HG03108 (cell line): ENCODE measurements around the gene CFAP77.

Experiments used
- ATAC-seq: cut with Tn5 transposase; IDR thresholded peaks from one replicate; pipeline ENCODE4 v1.9.1; 2021; ENCODE audit warnings: moderate library complexity; ENCODE audit not compliant: unreplicated experiment

Gene CFAP77

DNA sequence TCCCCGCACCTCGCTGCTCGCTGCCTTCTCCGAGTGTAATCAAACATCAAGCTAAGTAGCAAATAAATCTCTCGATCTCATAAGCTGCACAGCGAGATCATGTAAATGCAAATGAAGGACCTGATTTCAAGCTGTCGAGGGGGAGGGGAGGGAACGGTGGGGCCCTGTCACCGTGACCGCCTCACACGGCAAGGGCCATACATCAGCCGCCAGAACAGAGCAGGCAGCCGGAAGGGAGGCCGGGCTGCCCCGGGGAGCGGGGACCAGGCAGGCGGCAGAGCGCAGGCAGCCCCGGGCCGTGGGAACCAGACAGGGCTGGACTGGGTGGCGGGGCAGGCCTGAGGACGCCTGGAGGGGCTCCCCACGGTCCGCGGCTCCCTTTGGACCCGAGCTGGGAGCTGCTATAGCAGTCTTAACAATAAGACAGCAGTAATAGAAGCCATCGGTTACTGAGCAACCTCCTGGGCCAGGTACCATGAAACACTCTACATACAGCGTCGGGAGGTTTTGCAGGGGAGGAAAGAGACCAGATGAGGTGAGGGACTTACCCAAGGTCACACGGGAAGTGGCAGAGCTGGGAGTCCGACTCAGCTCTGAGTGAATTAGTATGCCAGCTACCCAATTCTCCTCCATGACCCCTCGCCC is 76.8 kb downstream of the CFAP77 start:
- ATAC-seq, result no peak

DNA sequence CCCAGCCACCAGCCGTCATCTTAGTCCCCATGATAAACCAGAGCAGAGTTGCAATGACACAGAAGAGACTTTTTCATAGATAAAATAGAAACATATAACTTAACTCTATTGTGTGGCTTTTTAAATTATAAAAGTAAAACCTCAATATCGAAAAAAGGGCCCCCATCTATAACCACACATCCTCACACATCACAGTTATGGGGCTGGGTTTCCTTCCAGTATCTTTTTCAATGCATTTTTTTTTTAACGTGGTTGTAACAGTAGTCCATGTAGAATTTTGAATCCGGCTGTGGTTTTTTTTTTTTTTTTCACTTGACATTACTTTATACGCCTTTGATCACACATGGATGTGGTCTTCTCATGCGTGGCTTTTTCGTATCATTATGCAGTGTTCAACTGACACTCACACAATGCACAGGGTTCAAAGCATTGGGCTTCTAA is 77.4 kb downstream of the CFAP77 start:
- no peak for ATAC-seq

DNA sequence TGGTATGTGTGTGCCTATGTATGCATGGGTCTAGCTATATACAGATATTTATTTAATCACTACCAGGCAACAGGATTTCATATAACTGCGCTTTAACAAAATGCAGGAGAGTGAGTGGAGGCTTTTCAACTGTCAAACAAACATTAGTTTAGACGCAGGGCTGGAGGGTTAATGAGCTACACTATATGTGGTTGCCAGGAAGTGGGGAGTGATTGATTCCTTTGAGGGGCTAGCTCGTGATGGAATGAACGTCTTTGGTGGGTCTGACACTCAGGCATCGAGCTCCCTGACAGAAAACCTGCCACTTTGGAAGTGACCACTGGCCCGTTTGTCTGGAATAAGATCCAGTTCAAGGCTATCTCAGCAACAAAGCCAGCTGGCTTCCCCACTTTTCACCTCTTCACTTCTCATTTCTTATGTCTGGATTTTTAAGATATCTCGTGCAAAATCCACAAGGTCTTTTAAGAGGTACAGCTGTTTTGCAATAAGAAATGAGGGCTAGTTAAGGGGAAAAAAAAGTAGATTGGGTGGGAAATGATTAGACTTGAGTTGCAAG is 78.0 kb downstream of the CFAP77 start:
- no peak for ATAC-seq

DNA sequence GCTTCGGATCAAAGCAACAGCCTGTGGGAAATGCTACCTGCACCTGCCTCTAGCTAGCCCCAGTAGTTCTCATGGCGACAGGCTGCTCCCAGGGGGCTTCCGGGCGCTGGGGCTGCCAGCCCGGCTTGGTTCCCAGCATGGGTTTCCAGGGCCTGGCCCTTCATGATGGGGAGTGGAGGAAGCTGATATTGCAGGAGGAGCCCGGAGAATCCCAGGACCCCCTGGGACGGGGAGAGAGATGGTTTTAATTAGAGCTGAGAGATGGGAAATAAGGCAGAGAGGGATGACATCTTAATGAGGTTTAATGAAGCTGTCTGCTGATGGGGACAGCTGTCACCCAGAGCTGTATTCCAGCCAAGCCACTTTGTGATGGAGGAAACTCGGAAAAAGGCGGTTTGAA is 78.6 kb downstream of the CFAP77 start:
- no peak for ATAC-seq

DNA sequence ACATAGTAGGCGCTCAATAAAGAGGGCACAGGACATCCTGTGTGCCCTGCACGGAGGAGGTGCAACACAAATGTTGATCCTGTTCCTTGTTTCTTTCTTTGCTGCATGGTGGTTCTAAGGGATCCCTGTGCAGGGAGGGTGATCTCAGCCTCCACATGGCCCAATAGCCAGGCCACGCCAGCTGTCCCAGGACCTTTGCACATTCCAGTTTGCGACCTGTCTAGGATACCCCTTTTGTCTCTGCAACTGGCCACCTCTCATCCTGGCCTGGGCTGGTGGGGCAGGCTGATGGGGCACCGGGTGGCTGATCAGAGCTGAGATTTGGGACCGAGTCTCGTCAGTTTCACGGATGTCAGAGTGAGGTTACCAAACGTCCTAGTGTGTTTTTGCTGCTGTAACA is 79.5 kb downstream of the CFAP77 start:
- ATAC-seq, result no peak

DNA sequence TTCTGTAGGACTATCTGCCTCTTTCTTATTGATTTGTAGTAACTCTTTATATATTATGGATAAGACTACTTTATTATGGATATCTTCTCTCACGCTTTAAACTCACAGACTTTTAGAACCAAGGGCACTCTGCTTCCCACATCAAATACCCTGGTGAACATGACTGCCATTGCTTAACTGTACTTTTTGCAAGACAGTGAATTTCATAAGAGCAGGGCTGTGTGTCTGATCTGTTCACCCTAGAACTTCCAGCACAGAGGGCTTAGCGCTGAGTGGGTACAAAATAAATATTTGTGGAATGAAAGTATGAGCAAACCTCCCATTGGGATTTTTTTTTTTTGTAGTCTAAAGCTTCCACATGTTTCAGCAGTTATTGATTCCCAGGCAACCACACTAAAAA is 84.8 kb downstream of the CFAP77 start:
- no peak for ATAC-seq

DNA sequence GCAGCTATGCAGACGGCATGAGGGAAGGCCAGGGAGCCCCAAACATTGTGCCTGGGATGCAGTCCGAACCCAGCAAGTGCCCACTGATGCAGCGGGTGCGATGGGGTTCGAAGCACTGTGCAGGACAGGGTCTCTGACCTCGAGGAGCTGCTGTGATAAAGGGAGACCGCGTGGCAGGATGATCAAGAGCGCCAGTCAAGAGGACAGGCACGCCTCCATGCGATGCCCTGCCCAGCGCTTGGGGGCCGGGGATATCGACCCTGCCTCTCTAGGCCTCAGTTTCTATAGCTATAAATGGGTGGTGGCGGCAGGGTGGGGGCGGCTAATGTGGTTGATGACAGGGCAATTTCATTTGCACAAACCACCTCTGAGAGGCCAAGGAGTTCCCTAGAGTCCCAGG is 87.7 kb downstream of the CFAP77 start:
- ATAC-seq, result no peak

DNA sequence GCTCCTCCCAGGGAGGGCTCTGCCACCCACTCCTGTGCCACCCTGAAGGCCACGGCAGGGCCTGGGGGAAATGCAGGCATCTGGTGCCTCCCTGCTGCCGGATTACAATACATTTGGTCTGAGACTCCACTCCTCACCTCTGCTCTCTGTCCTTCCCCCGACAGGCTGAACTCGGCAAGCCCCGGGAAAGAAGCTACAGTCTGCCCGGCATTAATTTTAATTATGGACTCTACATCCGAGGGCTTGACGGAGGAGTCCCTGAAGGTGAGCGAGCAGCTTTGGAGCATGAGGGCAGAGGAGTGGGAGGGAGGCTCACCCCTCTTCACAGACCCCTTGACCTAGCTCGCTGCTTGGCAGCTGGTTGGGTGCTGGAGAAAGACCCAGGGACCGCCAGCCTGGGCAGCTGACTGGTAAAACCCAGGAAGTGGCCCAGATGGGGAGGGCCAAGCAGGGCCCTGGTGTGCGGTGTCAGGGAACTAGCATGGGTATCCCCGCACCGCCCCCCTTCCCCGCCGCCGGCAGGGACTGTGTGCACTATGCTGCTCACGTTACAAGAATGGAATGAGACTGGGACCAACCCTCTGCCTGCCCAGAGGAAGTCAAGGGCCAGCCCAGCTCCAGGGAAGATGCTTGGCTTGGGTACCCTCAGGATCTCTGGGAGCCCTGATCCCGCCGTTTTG is 88.7 kb downstream of the CFAP77 start:
- no peak for ATAC-seq

DNA sequence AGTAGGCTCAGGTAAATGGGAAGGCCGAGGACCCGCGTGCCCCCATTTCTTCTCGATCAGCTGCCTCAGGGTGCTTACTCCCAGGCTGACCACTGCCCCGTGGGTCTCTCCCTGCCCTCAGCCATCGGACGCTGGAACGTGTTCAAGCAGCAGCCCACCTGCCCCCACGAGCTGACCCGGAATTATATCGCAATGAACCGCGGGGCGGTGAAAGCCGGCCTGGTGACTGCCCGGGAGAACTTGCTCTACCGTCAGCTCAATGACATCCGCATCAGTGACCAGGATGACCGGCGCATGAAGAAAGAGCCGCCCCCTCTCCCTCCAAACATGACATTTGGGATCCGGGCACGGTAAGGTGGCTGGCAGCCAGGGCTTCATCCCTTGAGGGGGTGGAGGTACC is 89.2 kb downstream of the CFAP77 start:
- no peak for ATAC-seq

DNA sequence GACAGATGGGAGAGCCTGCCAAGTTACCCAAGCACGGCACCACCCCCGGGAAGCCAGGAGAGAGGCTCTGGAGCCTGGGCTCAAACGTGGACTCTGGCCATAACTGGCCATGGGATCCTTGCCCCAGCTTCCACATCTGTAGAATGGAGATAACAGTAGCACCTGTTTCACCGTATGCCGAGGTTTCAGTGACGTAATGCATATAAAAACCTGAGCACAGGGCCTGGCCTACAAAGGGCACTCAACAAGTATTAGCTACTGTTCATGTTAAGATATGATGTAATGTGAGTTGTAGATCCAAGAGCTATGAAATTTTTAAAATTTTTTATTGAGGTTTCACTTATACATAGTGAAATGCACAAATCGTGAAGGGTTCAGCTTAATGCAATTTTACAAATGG is 90.2 kb downstream of the CFAP77 start:
- no peak for ATAC-seq

DNA sequence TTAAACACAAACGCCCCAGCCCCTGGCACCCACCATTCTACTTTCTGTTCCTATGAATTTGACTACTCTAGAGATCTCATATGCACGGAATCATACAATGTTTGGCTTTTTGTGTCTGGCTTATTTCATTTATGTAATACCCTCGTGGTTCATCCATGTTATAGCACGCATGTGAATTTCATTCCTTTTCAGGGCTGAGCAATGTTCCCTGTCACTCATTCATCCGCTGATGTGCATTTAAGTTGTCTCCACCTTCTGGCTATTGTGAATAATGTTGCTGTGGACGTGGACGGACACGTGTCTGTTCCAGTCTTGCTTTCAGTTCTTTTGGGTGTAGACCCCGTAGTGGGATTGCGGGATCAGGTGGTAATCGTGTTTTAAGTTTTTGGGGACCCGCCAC is 92.5 kb downstream of the CFAP77 start:
- no peak for ATAC-seq

DNA sequence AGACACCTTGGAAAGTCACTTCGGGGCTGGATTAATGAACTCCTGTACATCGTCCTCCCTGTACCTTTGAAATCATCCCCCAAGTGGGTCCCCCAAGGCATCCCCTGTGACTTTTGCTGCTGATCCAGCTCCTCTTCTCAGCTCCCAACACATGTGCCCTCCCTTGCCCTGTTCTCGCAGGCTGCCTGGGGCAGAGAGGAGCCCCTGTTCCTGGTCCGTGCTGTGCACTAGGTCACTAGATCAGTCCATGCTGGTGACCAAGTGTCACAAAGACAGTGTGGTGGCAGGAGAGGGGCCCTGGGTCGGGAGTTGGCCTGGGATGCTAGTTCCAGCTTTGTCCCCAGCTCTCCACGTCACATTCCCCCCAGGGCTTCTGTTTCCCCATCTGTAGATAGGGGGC is 93.1 kb downstream of the CFAP77 start:
- no peak for ATAC-seq

DNA sequence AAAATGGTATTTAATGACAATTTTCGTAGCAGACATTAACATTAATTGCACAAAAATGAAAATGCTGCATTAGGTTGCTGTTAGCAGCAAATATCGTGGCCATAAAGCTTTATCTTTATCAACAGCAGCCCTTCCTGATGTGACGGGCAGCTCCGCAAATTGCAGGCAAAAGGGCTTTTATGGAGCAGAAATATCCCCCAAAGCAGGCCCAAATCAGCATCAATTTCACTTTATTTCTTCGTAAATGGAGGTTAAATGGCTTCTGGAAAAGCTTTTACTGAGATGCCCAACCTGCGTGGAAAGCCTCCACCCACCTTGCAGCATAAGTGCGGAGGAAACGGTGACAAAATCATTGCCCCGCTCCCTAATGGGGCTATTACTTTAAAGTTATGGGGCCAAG is 94.5 kb downstream of the CFAP77 start:
- ATAC-seq, result no peak

DNA sequence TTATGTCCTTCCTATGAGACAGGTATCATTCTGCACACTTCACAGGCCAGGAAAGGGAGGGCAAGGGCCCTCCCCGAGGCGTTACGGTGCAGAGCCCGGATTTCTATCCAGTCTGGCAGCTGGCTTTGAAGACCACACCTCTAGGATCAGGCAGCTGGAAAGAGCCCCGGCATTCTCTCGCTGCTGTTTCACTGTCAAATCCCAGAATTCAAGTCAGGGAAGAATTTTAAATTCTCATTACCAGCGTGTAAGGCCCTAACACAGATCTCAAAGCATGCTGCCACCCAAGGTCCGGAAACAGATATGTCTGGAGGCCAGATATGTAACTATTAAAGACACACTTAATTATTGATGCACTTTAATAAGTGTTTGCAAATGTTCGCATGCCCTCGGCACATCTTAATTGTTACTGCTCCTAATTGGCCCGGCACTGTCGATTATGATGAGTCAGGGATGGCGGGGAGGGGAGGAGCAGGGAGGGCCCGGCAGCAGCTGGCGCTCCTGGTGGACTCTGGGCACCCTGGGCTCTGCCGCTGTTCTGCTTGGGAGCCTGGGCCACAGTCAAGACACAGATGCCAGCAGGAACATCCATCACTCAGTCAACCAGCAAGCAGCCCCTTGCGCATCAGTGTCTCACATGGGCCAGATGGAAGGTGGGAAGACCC is 96.1 kb downstream of the CFAP77 start:
- ATAC-seq, result no peak

DNA sequence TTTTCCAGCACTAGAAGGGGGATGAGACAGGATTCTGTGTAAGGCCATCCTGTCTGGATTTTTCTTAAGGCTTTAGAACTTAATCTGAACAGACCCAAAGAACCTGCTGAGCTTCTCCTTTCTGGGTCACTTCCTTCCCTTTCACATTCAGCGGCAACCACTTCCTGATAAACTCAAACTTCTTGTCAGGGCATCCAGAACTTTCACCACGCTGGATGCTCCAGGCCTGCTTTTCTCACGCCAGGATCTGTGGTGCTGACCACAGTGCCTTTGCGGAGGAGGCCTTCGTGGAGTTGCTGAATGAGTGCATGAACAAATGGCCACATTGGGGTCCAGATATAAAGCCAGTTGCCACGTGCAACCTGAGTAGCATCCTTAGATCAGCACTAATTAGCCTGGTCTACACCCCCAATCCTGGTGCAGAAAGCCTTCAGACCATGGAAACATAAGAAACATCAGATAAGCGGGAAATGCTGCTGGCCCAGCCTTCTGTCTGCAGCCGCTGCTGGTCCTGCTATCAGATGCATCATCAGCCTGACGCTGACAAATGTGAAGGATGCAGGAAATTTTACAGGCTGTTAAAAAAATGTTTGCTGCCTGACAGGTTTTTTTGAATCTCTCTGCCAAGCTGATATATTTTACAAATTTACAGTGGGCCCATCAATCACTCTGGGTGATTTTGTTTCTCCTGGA is 97.1 kb downstream of the CFAP77 start:
- ATAC-seq, result no peak

DNA sequence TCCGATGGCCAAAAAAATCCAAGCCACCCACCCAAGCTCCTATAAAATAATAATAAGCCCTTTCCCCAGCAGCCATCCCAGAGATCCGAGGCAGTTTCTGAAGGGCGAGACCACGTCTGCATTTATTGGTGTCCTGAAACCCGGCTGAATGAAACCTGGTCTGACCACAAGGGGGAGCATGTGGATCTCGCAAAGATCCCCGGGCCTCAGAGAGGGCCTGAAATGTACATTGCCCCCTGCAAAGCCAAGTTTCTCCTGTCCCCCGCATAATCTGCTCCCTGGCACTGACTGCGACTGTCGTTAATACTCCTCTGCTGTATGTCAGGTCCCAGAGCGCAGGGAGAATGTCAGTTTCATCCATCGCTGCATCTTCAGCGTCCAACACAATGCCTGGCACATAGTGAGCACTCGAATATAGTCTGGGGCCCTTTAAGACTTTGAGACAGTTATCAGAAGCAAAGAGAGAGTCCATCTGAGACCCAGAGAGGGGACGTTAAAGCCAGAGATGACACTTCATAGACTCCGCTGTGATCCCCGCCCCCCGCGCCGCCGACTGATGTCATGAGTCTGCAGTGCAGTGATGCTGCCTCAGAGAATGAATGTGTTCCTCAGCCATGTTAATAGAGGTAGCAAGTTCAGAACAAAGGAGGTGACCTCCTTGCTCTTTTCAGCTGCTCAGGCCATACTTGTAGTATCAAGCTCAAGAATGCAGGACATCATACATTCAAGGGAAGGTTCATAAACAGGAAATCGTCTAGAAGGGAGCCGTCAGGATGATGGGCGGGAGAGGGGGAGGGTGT is 97.9 kb downstream of the CFAP77 start:
- no peak for ATAC-seq

DNA sequence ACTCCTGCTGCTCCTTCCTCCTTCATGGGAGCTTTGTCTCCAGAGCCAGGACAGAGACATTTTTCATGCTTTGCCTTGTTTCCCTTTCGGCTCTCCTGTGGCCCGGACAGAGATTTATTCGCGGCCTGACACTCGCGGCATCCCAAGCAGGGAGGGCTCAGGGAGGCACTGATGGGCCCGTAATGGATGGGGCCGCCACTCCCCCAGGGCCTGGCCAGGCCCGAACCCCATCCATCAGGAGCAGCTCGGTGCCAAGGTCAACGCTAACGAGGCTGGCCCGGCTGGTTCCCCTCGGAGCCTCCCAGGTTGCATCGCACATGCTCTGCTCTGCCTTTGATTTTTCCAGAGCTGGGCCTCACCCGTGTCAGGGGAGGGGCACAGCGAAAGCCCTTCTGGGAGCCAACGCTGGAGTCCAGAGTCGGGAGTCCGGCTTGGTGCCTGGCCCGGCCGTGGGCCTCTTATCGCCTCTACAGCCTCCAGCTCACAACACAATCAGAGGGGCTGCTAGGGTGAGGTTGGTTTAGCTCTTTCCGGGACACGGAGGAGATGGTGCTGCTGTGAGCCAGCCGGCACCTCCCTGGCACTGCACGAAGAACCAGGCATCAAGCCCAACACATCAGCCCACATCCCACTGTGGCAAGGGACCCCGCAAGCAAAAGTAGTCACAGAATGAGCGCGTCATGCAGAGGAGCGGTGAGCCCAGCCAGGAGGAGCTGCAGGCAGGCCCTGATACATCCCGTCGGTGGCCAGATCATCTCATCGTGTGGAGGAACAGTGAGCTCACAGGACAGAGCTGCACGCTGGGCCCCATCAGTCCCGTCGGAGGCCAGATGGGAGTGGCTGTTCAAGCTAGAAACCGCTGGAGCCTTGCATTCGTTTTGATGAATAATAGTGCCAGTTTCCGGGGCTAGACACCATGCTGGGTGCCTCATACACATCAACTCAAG is 100.2 kb downstream of the CFAP77 start:
- ATAC-seq, result no peak

DNA sequence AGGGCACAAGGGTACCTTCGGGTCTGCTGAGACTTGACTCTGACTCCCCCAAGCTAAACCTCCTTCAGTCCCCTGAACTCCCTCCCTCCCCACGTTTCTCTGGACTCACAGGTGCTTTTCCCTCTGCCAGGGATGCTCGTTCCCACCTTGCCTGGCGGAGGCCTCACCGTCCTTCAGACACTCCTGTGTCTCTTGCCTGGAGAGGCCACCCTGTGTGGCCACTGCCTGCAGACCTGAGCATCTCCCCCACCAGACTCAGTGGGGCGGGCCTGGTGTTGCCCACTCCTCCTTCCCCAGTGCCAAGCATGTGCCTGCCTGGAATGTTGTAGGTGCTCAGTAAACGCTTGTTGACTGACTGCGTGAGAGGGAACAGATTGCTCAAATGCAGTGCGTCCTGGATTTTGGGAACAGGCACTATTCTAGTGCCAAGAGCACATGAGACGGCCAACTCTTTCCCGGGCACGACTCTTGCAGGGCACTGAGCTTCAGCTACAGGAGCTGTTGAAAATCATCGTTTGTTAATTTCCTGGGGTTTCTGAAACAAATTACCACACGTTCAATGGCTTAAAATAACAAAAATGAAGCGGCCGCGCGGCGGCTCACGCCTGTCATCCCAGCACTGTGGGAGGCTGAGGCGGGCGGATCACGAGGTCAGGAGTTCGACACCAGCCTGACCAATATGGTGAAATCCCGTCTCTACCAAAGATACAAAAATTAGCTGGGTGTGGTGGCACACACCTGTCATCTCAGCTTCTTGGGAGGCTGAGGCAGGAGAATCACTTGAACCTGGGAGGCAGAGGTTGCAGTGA is 101.4 kb downstream of the CFAP77 start:
- no peak for ATAC-seq

DNA sequence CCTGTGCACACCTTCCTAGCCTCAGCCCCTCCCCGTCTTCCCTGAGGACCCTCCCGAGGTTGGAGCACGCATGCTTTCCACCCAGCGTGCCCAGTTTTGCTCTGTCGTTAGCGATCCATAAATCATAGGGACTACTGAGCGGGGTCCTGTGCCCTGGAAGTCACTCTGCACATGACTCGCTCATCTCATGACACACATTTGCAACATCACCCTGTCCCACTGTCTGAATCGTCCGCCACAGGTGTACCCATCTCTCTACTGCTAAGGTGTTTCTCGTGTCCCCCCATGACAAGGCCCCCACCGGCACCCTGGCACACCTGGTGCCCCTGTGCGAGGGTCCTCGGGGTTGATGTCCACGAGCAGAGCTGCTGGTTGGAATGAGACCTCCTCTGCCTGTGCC is 103.4 kb downstream of the CFAP77 start:
- ATAC-seq, result no peak
